HG03442 (cell line): ENCODE results near the gene C5AR2.
"Not testable (repeated sequence)": the region's sequence is repeated elsewhere in the genome, so short reads cannot be mapped to it uniquely, and the experiment has no call there.

ENCODE experiments used
- ATAC-seq: cut with Tn5 transposase; IDR thresholded peaks from one replicate; pipeline ENCODE4 v1.9.1; 2021; ENCODE audit warnings: mild to moderate bottlenecking, moderate library complexity; ENCODE audit not compliant: unreplicated experiment

C5AR2 gene

GRCh38 chr19:47331931-47332547 lies at the start of gene C5AR2:
Gene C5AR2 (plus strand): TSS chr19:47332175. CDS start chr19:47340800, 8,625 bp downstream.
- no peak for ATAC-seq

- ATAC-seq = no peak
Observed at GRCh38 chr19:47283405-47284059, 48.4 kb upstream of the C5AR2 start.

DNA sequence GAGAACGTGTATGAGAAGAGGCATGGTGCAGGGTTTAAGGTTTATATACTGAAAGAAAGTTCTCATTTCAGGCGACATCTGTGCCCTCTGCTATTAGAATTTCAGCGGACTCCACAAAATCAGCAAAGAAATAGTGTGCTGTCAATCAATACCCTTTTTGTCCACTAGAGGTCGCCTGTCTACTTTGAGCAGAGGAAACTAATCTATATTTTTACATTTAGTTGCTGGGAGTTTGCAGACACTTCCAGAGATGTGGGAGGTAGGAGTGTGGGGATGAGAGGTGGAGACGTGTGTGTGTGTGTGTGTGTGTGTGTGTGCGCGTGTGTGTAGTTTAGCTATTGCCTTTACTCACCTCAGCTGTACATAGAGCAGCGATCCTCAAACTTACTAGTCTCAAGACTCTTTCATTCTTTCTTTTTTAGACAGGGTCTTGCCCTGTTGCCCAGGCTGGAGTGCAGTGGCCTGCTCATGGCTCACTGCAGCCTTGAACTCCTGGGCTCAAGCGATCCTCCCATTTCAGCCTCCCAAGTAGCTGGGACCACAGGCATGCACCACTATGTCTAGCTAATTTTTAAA lies 47.6 kb upstream of the C5AR2 start:
- no peak for ATAC-seq

GRCh38 chr19:47296036-47296435 lies 35.9 kb upstream of the C5AR2 start:
- ATAC-seq = no peak

GRCh38 chr19:47300867-47301266 lies 31.1 kb upstream of the C5AR2 start:
- ATAC-seq = not testable (repeated sequence)

GRCh38 chr19:47302249-47302648 lies 29.7 kb upstream of the C5AR2 start:
- ATAC-seq = no peak

- ATAC-seq = no peak
Observed at GRCh38 chr19:47303966-47304365, 28.0 kb upstream of the C5AR2 start.

GRCh38 chr19:47305309-47305751 lies 26.6 kb upstream of the C5AR2 start:
- ATAC-seq = no peak

DNA sequence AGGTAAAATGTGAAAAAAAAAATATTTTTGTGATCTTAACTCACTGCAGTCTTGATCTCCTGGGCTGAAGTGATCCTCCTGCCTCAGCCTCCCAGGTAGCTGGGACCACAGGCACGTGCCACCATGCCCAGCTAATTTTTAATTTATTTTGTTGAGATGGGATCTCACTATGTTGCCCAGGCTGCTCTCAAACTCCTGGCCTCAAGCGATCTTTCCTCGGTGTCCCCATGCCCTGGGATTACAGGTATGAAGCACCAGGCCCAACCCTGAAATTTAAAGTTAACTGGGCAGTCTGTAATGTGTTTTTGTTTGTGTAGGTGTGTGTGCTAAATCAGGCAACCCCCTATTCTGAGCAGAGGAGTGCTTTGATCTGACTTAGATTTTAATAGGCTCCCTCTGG lies 25.7 kb upstream of the C5AR2 start:
- ATAC-seq = no peak

DNA sequence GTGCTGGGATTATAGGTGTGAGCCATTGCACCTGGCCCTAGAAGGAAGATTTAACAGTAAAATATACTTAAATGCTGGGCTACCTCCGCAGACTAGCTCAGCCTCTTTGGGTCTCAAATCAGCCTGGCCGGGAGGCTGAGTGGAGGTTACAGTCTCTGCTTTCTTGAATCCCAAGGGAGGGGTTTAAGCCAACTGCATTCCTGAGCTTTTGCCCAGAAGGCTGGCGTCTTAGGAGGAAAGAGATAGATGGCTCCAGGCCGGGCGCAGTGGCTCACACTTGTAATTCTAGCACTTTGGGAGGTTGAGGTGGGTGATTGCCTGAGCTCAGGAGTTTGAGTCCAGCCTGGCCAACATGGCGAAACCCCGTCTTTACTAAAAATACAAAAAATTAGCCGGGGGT lies 22.9 kb upstream of the C5AR2 start:
- ATAC-seq = no peak

DNA sequence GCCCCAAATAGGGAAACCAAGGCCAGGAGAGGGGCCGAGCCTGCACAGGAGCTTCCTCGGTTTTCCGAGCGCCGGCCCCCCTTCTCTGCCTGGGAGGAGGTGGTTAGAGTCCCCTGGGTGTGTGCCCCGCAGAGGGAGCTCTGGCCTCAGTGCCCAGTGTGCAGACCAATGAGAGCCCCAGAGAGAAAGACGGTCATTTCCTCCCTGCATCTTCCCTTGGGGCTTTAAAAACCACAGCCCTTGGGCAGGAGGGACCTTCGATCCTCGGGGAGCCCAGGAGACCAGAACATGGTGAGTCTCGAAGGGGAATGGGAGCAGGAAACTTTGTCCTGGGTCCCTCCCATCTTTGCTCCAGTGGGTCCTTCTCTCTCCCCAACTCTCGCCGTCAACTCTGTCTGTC lies 22.4 kb upstream of the C5AR2 start, which contains the start of gene C5AR1:
TSS of gene C5AR1 (plus strand) at position 254 of the 400 bp plus-strand sequence. CDS start at position 289, 35 bp downstream.
- ATAC-seq = no peak

GRCh38 chr19:47310323-47310722 lies 21.7 kb upstream of the C5AR2 start:
- no peak for ATAC-seq

DNA sequence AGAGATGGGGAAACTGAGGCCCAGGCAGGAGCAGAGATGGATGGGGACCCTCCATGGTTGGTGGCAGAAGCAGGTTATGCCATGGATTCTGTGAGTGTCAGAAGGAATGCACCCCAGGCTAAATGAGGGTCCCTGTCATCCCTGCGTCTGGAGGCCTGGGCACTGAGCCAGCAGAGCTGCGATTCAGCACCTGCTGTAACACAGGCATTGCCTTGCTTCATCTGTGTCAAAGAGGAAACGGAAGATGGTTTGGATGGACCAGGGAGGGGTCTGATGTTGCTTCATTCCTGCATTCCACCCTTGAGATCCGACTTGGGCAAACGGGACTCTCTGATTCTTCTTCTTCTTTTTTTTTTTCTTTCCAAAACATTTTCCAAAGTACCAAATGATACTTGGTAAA lies 21.2 kb upstream of the C5AR2 start:
- ATAC-seq = no peak

DNA sequence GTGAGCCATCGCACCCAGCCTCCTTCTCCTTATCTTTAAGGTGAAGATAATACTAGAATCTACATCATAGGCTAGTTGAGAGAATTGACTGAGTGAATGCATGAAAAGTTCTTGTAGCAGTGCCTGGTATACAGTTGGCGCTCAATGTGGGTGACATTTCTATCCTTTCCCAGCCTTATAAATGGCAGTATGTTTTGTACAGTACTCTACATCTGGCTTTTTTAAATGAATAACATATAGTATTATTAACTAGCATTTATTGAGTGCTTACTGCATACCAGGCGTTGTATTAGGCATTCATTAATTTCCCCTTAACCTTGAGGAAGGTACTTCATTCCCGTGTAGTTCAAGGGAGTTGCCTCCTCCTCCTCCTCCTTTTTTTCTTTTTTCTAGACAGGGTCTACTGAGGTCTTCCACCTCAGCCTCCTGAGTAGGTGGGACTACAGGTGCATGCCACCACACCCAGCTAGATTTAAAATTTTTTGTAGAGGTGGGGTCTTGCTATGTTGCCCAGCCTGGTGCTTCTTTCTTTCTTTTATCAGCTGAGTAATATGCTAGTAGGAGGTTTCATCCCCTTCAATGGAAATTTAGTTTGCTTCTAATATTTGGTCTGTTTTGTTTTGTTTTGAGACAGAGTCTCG lies 19.5 kb upstream of the C5AR2 start:
- no peak for ATAC-seq

- ATAC-seq = no peak
Observed at GRCh38 chr19:47313754-47314295, 18.1 kb upstream of the C5AR2 start.

- ATAC-seq = no peak
Observed at GRCh38 chr19:47315125-47315821, 16.7 kb upstream of the C5AR2 start.

DNA sequence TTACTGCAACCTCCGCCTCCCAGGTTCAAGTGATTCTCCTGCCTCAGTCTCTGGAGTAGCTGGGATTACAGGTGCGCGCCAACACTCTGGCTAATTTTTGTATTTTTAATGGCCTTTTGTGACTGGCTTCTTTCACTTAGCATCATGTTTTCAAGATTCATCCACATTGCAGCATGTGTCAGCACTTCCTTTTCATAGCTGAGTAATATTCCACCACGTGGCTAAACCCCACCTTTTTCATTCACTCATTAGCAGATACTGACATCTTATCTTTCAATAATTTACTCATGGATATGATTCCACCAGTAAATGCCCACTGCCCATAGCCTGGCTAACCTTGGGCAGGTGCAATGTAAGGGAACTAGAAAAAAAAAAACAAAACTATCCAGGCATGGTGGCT lies 15.5 kb upstream of the C5AR2 start:
- ATAC-seq = no peak

DNA sequence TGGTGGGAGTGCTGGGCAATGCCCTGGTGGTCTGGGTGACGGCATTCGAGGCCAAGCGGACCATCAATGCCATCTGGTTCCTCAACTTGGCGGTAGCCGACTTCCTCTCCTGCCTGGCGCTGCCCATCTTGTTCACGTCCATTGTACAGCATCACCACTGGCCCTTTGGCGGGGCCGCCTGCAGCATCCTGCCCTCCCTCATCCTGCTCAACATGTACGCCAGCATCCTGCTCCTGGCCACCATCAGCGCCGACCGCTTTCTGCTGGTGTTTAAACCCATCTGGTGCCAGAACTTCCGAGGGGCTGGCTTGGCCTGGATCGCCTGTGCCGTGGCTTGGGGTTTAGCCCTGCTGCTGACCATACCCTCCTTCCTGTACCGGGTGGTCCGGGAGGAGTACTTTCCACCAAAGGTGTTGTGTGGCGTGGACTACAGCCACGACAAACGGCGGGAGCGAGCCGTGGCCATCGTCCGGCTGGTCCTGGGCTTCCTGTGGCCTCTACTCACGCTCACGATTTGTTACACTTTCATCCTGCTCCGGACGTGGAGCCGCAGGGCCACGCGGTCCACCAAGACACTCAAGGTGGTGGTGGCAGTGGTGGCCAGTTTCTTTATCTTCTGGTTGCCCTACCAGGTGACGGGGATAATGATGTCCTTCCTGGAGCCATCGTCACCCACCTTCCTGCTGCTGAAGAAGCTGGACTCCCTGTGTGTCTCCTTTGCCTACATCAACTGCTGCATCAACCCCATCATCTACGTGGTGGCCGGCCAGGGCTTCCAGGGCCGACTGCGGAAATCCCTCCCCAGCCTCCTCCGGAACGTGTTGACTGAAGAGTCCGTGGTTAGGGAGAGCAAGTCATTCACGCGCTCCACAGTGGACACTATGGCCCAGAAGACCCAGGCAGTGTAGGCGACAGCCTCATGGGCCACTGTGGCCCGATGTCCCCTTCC lies 11.8 kb upstream of the C5AR2 start:
- no peak for ATAC-seq

DNA sequence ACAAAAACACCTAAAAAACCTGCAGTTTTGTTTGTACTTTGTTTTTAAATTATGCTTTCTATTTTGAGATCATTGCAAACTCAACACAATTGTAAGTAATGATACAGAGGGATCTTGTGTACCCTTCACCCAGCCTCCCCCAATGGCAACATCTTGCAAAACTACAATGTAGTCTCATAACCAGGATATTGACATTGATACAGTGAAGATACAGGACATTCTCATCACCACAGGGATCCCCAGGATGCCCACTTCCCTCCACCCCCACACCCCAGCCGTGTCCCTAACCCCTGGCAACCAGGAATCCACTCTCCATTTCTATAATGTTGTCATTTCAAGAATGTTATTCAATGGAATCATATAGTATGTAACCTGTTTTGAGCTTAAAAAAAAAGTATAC lies 10.3 kb upstream of the C5AR2 start:
- no peak for ATAC-seq

DNA sequence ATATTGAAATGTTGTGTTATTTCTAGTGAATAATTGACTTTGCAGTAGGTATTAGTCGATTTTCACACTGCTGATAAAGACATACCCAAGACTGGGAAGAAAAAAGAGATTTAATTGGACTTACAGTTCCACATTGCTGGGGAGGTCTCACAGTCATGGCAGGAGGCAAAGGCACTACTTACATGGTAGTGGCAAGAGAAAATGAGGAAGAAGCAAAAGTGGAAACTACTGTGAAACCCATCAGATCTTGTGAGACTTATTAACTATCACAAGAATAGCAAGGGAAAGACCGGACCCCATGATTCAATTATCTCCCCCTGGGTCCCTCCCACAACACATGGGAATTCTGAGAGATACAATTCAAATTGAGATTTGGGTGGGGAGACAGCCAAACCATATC lies 9.9 kb upstream of the C5AR2 start:
- ATAC-seq = no peak
